ENCODE measurements around the gene PRSS38.
A peak's percentile ranks its signal among the peaks of the same experiment; 100 is the strongest.

Gene PRSS38

GRCh38 chr1:227774051-227774731 is 41.3 kb upstream of the PRSS38 start:
- DNase-seq (no peak), ATAC-seq (replicated peaks) (no peak)
- no peaks in the 10 kb centered on the region for H3K27me3 Mint-ChIP-seq
- H3K27ac Mint-ChIP-seq: no peak overlapping the region
- no peak overlapping the region for H3K4me3 Mint-ChIP-seq
- H3K36me3 Mint-ChIP-seq: peaks cover 22 to 53% of the 10 kb centered on the region in 2 donors
- H3K9me3 Mint-ChIP-seq: no peaks in the 10 kb centered on the region
- no peaks in the 10 kb centered on the region for H3K4me1 Mint-ChIP-seq

DNA sequence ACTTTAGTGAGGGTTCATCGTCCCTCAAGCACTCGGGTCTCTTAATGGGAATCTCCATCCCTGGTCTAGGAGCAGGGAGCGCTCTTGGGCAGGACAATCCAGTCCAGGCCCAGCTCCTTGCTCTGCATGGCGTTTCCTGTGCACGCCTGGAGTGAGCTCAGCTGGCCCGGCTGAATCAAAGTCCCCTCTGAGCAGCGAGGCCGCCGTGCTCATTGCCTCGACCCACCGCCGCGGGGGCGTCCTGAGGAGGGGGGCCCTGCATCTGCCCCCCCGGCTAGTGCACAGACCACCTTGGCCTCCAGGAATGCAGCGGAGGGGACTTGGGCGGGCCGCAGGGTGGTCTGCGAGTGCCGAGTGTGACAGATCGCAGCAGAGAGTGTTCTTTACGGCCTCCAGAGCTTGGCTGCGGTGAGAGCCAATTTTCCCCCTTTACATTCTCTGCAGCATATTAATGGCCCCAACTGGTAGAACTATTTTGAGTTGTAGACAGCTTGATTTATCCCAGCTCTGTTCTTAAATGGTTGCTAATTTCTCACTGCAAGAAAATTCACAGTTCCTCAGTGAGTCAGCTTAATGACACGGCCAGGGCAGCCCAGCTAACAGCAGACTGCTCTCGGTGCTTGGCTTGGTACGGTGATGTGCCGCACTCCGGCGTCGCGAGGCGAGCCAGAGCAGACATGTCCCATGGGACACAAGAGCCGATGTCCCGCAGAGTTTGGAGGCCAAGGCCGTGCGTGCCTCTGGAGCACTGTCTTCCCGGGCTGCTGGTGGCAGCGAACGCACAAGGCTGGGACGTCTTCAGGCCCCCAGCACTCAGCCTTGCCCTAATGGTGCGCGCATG is 40.4 kb upstream of the PRSS38 start:
- Mint-ChIP-seq H3K27ac (no peak overlapping the region), H3K27me3 (no peaks in the 10 kb centered on the region), H3K36me3 (peaks cover 21 to 54% of the 10 kb centered on the region in 2 donors), H3K4me3 (no peak overlapping the region), H3K9me3 (no peaks in the 10 kb centered on the region), H3K4me1 (no peaks in the 10 kb centered on the region)
- no peak for ATAC-seq (replicated peaks)
- no peak for DNase-seq

DNA sequence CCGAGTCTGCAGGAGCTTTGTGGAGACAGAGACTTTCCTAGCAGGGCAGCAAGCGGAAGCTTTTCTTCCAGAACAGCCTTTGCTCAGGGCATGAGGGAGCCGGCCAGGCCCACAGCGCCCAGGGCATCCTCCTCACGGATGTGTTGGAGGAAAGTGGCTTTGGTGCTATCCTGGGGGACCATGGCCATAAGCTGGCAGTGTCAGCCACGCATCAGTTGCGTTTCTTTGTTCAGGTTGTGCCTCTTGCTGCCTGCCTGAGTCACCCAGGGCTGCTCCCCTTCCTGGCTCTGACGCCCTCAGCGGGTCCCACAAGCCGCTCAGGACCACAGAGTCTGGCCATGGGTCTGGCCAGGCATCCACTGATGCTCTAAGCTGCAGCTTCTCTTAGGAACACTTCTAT is 39.6 kb upstream of the PRSS38 start:
- H3K9me3 Mint-ChIP-seq: no peaks in the 10 kb centered on the region
- H3K4me1 Mint-ChIP-seq: no peaks in the 10 kb centered on the region
- DNase-seq (no peak), ATAC-seq (replicated peaks) (no peak)
- no peaks in the 10 kb centered on the region for H3K27me3 Mint-ChIP-seq
- peaks cover 18 to 53% of the 10 kb centered on the region in 2 donors for H3K36me3 Mint-ChIP-seq
- H3K27ac Mint-ChIP-seq: no peak overlapping the region
- H3K4me3 Mint-ChIP-seq: no peak overlapping the region

GRCh38 chr1:227776331-227776771 is 39.1 kb upstream of the PRSS38 start:
- Mint-ChIP-seq H3K27me3 (no peaks in the 10 kb centered on the region), H3K27ac (no peak overlapping the region), H3K4me3 (no peak overlapping the region), H3K36me3 (peaks cover 18 to 53% of the 10 kb centered on the region in 2 donors), H3K9me3 (no peaks in the 10 kb centered on the region), H3K4me1 (no peaks in the 10 kb centered on the region)
- DNase-seq (no peak), ATAC-seq (replicated peaks) (no peak)

GRCh38 chr1:227777156-227777555 is 38.3 kb upstream of the PRSS38 start:
- H3K36me3 Mint-ChIP-seq: peaks cover 21 to 53% of the 10 kb centered on the region in 2 donors
- H3K4me3 Mint-ChIP-seq: no peak overlapping the region
- ATAC-seq (replicated peaks): no peak
- no peak for DNase-seq
- H3K27me3 Mint-ChIP-seq: no peaks in the 10 kb centered on the region
- no peak overlapping the region for H3K27ac Mint-ChIP-seq
- H3K4me1 Mint-ChIP-seq: peaks cover 0 to 2% of the 10 kb centered on the region in 2 donors
- no peaks in the 10 kb centered on the region for H3K9me3 Mint-ChIP-seq

DNA sequence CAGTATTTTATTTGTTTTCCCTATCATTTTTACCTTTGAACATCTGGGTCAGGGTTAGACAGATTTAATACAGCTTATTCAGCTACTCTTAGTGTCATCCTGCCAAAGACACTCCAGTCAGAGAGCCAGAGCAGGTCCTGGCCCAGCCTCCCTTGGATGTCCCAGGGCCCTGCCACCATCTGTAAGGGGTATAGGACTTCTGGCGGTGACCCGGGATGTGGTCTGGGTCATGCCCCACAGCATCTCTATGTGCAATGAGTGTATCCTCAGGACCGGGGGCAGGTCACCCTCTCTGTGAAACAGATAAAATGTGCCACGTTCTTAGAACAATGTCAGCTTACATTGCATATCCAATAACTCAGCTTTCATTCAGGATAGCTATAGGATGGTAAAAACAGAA is 37.8 kb upstream of the PRSS38 start:
- ATAC-seq (replicated peaks): no peak
- H3K4me1 Mint-ChIP-seq: peaks cover 3 to 6% of the 10 kb centered on the region in 2 donors
- peaks cover 23 to 53% of the 10 kb centered on the region in 2 donors for H3K36me3 Mint-ChIP-seq

DNA sequence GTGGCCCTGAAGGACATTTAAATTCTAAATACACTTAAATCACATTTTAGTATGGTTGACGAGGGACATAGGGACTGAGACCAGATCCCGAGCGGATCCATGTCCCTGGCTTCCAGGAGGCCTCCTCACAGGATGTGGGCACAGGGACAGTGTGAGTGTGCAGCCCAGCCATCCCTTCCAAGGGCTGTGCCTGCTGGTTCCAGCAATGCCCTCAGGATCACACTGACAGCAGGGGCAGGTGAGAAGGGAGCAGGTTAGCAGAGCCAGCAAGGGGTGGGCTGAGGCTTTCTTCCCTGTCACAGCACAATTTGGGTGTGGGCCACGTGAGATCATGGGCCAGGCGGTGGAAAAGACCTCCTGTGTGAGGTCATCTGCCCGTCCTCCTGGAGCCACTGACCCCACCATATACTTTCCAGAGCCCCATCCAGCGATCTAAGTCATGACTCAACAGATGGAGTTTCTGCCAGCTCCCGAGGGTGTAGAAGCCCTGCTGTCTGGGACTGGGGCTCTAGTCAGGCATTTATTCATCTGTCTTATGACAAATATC is 37.0 kb upstream of the PRSS38 start:
- ATAC-seq (replicated peaks) (no peak), DNase-seq (no peak)
- Mint-ChIP-seq H3K27ac (no peak overlapping the region), H3K27me3 (no peaks in the 10 kb centered on the region), H3K9me3 (no peaks in the 10 kb centered on the region), H3K4me1 (peaks cover 3 to 13% of the 10 kb centered on the region in 2 donors), H3K36me3 (peaks cover 27 to 55% of the 10 kb centered on the region in 2 donors), H3K4me3 (no peak overlapping the region)

More for the DNA sequence above, 37.8 kb upstream of the PRSS38 start:
- no peak overlapping the region for H3K4me3 Mint-ChIP-seq
- H3K27ac Mint-ChIP-seq: no peak overlapping the region
- H3K9me3 Mint-ChIP-seq: no peaks in the 10 kb centered on the region
- no peaks in the 10 kb centered on the region for H3K27me3 Mint-ChIP-seq
- no peak for DNase-seq

DNA sequence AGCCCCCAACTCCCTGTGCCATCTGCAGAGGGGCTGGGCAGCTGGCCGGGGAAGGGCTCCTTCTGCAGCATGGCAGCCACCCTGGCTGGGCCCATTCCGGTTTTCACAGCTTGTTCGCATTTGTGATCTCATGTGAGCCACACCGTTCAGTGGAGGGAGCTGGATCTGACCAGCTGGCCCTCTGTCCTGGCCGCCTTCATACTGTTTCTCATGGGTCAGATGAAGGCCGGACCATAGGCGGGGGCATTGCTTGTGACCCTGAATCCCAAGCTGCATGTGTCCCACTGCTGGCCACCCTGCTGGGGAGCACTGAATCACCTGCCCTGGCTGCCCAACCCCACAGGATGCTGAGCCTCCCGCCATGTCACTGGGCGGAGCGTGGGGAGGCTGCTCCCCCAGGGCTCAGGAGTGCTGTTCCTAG is 36.4 kb upstream of the PRSS38 start:
- Mint-ChIP-seq H3K27me3 (no peaks in the 10 kb centered on the region), H3K4me1 (peaks cover 3 to 13% of the 10 kb centered on the region in 2 donors), H3K27ac (no peak overlapping the region), H3K4me3 (no peak overlapping the region), H3K36me3 (peaks cover 25 to 50% of the 10 kb centered on the region in 2 donors), H3K9me3 (no peaks in the 10 kb centered on the region)
- DNase-seq (no peak), ATAC-seq (replicated peaks) (no peak)

- H3K9me3 Mint-ChIP-seq: no peaks in the 10 kb centered on the region
- no peak overlapping the region for H3K27ac Mint-ChIP-seq
- no peak overlapping the region for H3K4me3 Mint-ChIP-seq
- H3K4me1 Mint-ChIP-seq: peaks cover 3 to 15% of the 10 kb centered on the region in 2 donors
- H3K36me3 Mint-ChIP-seq: peaks cover 20 to 44% of the 10 kb centered on the region in 2 donors
- ATAC-seq (replicated peaks) (no peak), DNase-seq (no peak)
- no peaks in the 10 kb centered on the region for H3K27me3 Mint-ChIP-seq
Observed at GRCh38 chr1:227779685-227780084, 35.8 kb upstream of the PRSS38 start.

DNA sequence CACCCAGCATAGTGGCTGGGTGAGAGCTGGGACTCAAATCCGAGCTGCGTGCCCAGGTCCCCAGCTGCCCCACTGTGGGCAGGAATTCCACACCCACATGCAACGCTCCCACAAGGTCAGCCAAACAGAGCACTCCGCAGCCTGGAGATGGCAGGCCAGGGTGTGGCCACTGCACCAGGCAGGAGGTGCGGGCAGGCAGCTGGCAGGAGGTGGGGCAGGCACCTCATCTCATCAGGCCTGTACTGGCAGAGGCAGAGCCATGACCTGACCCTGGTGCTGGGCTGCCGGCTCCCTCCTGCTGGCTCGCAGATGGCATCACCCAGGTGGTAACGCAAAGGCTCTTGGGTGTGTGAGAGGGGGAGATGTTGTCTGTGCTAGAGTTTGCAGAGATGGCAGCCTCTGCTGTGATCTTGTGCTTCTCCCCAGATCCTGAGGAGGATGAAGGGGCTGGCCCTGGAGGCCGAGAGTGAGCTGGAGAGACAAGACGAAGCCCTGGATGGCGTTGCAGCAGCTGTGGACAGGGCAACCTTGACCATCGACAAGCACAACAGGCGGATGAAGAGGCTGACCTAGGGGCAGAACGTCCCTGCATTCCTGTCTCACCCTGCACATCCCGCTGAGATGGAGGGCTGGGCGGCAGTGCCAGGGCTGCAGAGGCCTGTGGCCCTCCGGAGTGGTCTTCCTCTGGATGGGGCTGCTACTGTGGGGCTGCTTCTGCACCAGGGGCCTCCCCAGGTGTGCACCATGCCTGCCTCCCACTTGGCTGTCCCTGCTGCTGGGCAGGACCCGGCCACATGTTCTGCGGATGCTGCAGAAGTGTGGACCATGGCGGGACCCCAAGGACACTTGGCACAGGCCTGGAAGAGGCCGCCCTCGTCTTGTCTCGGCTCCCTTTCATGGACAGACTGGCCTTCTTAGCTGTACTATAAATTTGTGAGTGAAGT is 35.1 kb upstream of the PRSS38 start:
- Mint-ChIP-seq H3K27me3 (no peaks in the 10 kb centered on the region), H3K9me3 (no peaks in the 10 kb centered on the region), H3K4me1 (peaks cover 4 to 22% of the 10 kb centered on the region in 2 donors), H3K36me3 (peaks cover 20 to 44% of the 10 kb centered on the region in 2 donors), H3K4me3 (no peak overlapping the region), H3K27ac (no peak overlapping the region)
- ATAC-seq (replicated peaks): no peak
- no peak for DNase-seq

- no peak for ATAC-seq (replicated peaks)
- H3K27ac Mint-ChIP-seq: no peak overlapping the region
Observed at GRCh38 chr1:227781314-227781930, 34.1 kb upstream of the PRSS38 start.

DNA sequence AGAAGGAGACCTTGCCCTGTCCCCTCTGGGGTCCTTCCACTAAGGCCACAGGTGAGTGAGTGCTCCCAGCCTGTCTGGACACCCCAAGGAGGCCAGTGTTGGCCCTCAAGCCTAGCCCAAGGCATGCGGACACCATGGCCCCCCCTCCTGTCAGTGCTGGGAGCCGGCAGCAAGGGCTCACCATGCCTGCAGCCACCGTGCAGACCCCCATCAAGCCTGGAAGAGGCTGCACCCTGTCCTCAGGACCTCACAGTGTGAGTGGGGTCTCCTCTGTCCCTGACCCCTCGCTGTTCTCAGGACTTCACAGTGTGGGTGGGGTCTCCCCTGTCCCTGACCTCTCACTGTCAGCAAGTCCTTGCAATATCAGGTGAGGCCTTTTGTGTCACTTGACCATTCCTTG is 33.2 kb upstream of the PRSS38 start:
- Mint-ChIP-seq H3K36me3 (peaks cover 16 to 30% of the 10 kb centered on the region in 2 donors), H3K27ac (peak overlapping the region; percentile 85), H3K4me3 (no peak overlapping the region), H3K9me3 (no peaks in the 10 kb centered on the region), H3K27me3 (no peaks in the 10 kb centered on the region), H3K4me1 (peaks cover 17 to 41% of the 10 kb centered on the region in 2 donors)
- ATAC-seq (replicated peaks) (no peak), DNase-seq (no peak)

More at GRCh38 chr1:227781314-227781930, 34.1 kb upstream of the PRSS38 start:
- H3K36me3 Mint-ChIP-seq: peaks cover 18 to 38% of the 10 kb centered on the region in 2 donors
- DNase-seq: no peak
- peaks cover 12 to 33% of the 10 kb centered on the region in 2 donors for H3K4me1 Mint-ChIP-seq
- H3K4me3 Mint-ChIP-seq: no peak overlapping the region
- H3K27me3 Mint-ChIP-seq: no peaks in the 10 kb centered on the region
- no peaks in the 10 kb centered on the region for H3K9me3 Mint-ChIP-seq

GRCh38 chr1:227785094-227785804 is 30.2 kb upstream of the PRSS38 start:
- DNase-seq (peak; percentile 36), ATAC-seq (replicated peaks) (peak; percentile 35)
- no peaks in the 10 kb centered on the region for H3K9me3 Mint-ChIP-seq
- no peaks in the 10 kb centered on the region for H3K27me3 Mint-ChIP-seq
- peaks cover 21 to 58% of the 10 kb centered on the region in 2 donors for H3K4me1 Mint-ChIP-seq
- H3K4me3 Mint-ChIP-seq: no peak overlapping the region
- H3K27ac Mint-ChIP-seq: no peak overlapping the region
- peaks cover 12 to 16% of the 10 kb centered on the region in 2 donors for H3K36me3 Mint-ChIP-seq
